NCI-H1417 treated with DMSO at 0.1 percent for 48 hours (cell line): Measurements from ENCODE around the gene STK10.

Experiments used
- DNase-seq: peaks from one replicate; lab custom pipeline; 2025; lab: John Stamatoyannopoulos, UW

The STK10 gene

GRCh38 chr5:172188893-172189692 lies 1.1 kb upstream of the STK10 start:
- no peak for DNase-seq

- DNase-seq, result no peak
Measured at GRCh38 chr5:172187118-172188032, 649 bp downstream of the STK10 start.

DNA sequence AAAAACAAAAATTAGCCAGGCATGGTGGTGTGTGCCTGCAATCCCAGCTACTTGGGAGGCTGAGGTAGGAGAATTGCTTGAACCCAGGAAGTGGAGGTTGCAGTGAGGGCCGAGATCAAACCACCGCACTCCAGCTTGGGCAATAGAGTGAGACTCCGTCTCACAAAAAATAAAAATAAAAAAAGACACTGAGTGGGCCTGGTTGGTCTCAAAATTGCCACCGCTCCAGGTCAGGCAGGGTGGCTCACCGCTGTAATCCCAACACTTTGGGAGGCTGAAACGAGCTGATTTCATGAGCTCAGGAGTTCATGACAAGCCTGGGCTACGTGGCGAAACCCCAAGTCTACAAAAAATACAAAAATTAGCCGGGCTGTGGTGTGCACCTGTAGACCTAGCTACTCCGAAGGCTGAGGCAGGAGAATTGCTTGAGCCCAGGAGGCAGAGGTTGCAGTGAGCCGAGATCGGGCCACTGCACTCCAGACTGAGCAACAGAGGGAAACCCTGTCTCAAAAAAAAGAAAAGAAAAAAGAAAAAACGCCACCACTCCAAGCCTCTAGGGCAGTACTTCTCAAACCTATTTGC lies 1.8 kb downstream of the STK10 start:
- no peak for DNase-seq

DNA sequence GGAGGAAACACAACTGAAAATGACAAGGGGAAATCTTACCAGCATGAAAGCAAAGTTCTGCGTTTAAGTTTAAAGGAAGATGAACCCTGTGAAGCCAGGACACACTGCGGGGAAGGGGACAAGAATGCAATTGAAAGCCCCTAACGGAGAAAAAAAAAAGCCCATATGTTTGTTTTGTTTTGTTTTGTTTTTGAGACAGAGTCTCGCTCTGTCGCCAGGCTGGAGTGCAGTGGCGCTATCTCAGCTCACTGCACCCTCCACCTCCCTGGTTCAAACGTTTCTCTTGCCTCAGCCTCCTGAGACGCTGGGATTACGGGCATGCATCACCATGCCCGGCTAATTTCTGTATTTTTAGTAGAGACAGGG lies 2.9 kb downstream of the STK10 start:
- DNase-seq, result no peak

DNA sequence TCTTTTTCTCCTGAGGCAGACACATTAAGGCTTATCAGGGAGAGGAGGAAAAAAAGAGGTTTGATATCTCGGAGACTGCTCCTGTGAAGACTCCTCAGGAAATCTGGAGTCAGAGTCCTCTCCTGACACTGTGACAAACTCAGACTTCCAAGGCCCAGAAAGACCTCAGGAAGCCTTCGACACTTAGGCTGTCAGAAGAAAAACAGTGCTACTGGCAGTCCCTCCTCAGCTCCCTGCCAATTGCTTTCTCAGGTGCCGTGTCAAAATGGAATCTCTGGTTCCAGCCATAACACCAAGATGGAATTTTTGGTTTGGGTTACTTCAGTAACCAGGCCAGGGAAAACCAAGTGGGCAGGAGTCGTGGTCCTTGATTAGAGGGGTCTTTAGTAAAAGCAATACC lies 4.1 kb downstream of the STK10 start:
- no peak for DNase-seq

DNA sequence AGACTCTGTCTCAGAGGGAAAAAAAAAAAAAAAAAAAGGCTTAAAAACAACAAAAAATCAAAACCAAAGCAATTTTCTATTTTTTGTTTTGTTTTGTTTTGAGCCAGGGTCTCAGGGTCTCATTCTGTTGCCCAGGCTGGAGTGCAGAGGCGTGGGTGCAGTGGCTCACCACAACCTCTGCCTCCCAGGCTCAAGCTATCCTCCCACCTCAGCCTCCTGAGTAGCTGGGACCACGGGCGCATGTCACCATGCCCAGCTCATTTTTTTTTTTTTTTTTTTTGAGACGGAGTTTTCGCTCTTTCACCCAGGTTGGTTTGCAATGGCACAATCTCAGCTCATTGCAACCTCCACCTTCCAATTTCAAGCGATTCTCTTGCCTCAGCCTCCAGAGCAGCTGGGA lies 5.7 kb downstream of the STK10 start:
- no peak for DNase-seq

GRCh38 chr5:172180936-172181335 lies 7.1 kb downstream of the STK10 start:
- DNase-seq, result no peak

DNA sequence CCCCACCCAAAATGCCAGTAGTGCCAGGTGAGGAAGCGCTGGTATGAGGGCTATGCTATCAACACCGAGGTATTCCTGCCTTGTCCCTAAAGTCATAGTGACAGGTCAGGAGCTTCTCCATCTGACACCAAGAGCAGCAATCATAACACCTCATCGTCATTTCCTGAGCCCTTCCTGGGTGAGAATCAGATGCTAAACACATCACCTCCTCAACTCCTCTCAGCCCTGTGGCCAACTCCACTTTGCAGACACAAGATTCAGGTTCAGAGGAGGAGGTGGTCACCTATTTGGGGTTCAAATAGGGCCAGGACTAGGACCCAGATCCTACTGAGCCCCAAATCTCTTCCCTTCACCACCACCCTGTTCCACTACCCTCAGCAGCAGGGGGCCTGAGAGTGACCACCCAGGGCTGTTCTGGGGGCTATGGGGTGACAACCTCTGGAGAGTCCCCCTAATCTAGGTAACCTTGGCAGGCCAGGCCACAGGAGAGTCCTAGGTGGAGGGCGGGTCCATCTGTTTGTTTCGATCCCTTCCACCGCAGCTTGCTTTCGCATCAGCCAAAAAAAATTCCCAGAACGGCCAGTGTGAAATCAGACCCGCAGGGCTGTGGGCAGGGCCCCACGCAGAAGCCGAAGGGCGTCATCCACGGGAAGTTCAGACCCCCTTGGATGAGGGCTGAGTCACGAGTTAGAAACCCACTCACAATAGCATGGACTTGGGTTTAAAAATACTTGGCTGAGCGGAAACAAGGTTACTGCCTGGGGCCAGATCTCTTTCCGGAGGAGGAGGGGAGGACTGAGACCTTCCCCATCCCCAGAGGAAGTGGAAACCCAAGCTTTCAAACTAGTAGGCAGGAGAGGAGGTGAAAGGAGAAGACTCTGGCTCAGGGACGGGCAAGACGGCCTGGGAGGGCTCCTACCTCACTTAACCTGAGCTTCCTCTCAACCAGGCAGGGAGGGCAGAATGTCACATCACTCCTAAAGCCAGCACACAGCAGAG lies 8.7 kb downstream of the STK10 start:
- DNase-seq, result no peak

DNA sequence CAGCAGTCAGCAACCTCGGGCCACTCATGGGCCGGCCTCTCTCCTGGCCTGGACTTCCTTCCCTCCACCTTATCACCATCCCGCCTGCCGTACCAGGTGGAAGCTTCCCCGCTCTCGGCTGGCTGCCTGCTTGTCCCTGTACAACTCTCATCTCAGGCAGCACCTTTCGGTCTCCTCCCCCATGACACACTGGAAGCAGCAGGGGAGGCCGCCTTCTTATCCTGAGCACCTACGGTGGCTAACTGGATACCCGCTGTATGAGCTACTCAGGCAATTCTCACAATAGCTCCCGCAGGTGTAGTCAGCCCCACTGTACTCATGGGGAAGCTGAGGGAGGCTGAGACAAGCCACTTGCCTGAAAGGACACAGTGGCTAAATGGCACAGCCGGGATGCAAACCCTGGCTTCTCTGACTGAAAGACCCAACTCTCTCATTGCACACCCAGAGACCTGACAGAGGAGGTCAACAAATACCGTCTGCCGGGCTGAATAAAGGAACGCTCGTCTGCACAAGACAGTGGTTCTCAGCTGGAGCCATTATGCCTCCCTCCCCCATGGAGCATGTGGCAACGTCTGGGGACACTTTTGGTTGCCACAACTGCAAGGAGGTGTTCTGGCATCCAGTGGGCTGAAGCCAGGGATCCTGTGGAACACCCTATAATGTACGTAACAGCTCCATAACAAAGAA lies 9.6 kb downstream of the STK10 start:
- no peak for DNase-seq

GRCh38 chr5:172177176-172177575 lies 10.8 kb downstream of the STK10 start:
- DNase-seq, result no peak

DNA sequence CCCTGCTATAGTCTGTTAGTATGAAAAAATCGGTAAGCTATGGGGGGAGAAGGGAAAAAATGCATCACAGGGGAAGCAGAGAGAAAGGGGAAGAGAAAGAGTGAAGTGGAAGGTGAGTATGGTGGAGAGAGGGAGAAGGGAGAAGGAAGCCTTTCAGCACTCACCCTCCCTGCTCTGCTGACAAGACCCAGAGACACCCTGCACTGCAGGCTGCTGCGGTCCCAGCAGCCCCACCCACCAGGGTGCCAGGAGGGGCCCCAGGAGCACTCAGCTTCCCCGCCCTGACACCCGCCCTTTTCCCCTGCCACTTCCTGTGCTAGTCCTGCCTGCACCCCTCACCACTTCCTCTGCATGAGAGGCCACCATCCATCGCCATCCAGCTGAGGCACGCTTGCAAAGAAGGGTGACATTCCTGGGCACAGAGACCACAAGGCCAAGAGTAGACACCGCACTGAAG lies 12.7 kb downstream of the STK10 start:
- no peak for DNase-seq

GRCh38 chr5:172173564-172174153 lies 14.4 kb downstream of the STK10 start:
- no peak for DNase-seq

- no peak for DNase-seq
Measured at GRCh38 chr5:172172912-172173563, 15.0 kb downstream of the STK10 start.

DNA sequence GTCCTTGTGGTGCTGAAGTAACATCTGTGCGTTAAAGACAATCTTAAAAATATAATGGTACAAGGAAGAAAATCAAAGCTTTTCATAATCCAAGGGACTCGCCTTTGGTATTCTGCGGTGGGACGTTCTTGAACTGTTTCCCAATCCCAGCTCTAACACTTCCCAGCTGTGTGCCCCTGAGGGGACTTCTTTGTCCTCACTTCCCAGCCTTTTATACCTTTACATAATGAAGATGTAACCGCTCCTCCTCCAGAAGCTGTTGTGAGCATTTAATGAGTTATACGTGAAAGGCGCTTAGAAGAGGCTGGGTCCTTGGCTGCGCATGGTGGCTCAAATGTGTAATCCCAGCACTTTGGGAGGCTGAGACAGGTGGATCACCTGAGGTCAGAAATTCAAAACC lies 16.9 kb downstream of the STK10 start:
- DNase-seq, result no peak

DNA sequence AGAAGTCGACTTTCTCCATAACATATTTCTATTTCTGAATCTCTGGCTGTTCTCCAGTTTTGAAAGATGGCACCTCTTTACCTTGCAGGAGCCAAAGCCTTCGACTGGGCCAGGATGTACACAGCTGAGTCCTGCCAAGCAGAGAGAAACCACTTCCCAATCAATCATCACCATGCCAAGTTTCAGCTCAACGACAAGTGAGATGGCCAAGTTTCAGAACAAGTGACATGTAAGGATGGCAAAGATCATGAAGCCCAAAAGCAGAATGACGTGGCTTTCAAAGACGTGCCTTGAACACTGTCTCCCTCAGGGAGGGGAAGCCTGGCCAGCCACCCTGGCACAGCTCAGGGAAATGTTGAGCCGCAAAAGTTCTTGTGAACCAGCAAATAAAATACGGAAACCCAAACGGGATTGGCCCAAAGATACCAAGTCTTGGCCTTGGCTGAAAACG lies 17.7 kb downstream of the STK10 start:
- no peak for DNase-seq

GRCh38 chr5:172169216-172169615 lies 18.8 kb downstream of the STK10 start:
- no peak for DNase-seq

DNA sequence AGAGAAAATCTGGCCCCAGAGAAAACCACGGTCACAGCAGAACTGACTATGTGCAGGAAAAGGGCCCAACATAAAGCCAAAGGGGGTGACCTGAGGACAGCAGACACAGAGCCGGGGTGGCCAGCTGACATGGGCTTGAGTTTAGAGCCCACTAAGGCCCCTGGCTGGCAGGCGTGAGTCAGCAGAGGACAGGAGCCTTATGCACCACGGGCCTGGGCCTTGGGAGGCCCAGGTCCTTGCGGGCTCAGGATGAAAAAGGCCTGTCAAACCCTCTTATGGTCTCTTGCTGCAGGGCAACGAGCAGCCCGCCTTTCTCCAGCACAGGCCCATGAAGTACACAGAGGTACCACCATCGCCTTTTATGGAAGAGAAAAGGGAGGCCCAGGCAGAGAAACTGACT lies 19.7 kb downstream of the STK10 start:
- no peak for DNase-seq

- DNase-seq, result no peak
Measured at GRCh38 chr5:172167895-172168294, 20.1 kb downstream of the STK10 start.

- DNase-seq, result no peak
Measured at GRCh38 chr5:172166030-172166826, 21.8 kb downstream of the STK10 start.
